Mesenchymal stem cell (in vitro differentiated cells and primary cell): Measurements from ENCODE around the gene S100G.

Experiments used
- DNase-seq: peaks from one replicate; pipeline ENCODE4 v3.0.0-alpha.2; 2013
- H2AFZ ChIP-seq: one replicate; pipeline ENCODE4 v1.6.1; 2013; ENCODE audit warnings: low read depth, mild to moderate bottlenecking, control low read depth, inconsistent platforms, low read length, moderate library complexity
- H2AK5ac ChIP-seq: 2 replicates; pipeline ENCODE4 v1.6.1; 2013; ENCODE audit warnings: low read length, moderate library complexity, mild to moderate bottlenecking, inconsistent platforms; ENCODE audit not compliant: severe bottlenecking
- H2BK120ac ChIP-seq: one replicate; pipeline ENCODE4 v1.6.1; 2013; ENCODE audit warnings: low read depth, mild to moderate bottlenecking, inconsistent platforms, low read length, moderate library complexity
- H2BK12ac ChIP-seq, 2 experiments: one replicate each; pipeline ENCODE4 v1.6.1; 2013; ENCODE audit warnings: inconsistent platforms in 2 of 2, low read length in 2 of 2, mild to moderate bottlenecking in 2 of 2, moderate library complexity in 2 of 2, control low read depth in 1 of 2
- H2BK15ac ChIP-seq: one replicate; pipeline ENCODE4 v1.6.1; 2013; ENCODE audit warnings: mild to moderate bottlenecking, low read depth, inconsistent platforms; ENCODE audit not compliant: poor library complexity, severe bottlenecking
- H2BK5ac ChIP-seq: 2 replicates; pipeline ENCODE4 v1.6.1; 2013; ENCODE audit warnings: low read depth, mild to moderate bottlenecking, low read length, control low read depth, inconsistent platforms; ENCODE audit not compliant: poor library complexity, severe bottlenecking
- H3K14ac ChIP-seq, 2 experiments: one replicate each; pipeline ENCODE4 v1.6.1; 2013; ENCODE audit warnings: inconsistent platforms in 2 of 2, low read length in 2 of 2, control low read depth in 1 of 2, mild to moderate bottlenecking in 1 of 2, moderate library complexity in 1 of 2
- H3K18ac ChIP-seq, 2 experiments: one replicate each; pipeline ENCODE4 v1.6.1; 2013; ENCODE audit warnings: inconsistent platforms in 2 of 2, low read length in 2 of 2, control low read depth in 1 of 2, low read depth in 1 of 2, mild to moderate bottlenecking in 1 of 2
- H3K23ac ChIP-seq, 2 experiments: one replicate each; pipeline ENCODE4 v1.6.1; 2013; ENCODE audit warnings: inconsistent platforms in 2 of 2, low read length in 2 of 2, mild to moderate bottlenecking in 2 of 2, moderate library complexity in 2 of 2, control low read depth in 1 of 2
- H3K27ac ChIP-seq: 2 replicates; pipeline ENCODE4 v1.5.1; 2013; ENCODE audit warnings: mild to moderate bottlenecking, moderate library complexity, low read length, control low read depth, inconsistent platforms; ENCODE audit not compliant: poor library complexity, severe bottlenecking
- H3K27me3 ChIP-seq, 2 experiments: 2 replicates each; pipeline versions ENCODE4 v1.6.1 to v1.7.0; 2013; ENCODE audit warnings: low read length in 2 of 2, mild to moderate bottlenecking in 2 of 2, moderate library complexity in 2 of 2, control low read depth in 1 of 2, inconsistent platforms in 1 of 2; ENCODE audit not compliant: control insufficient read depth in 1 of 2, insufficient read depth in 1 of 2
- H3K36me3 ChIP-seq, 2 experiments: 2 replicates each; pipeline versions ENCODE4 v1.6.1 to v1.7.0; 2013; ENCODE audit warnings: low read length in 2 of 2, control low read depth in 1 of 2, inconsistent platforms in 1 of 2, low read depth in 1 of 2, mild to moderate bottlenecking in 1 of 2; ENCODE audit not compliant: insufficient read depth in 2 of 2, control insufficient read depth in 1 of 2
- H3K4ac ChIP-seq, 2 experiments: one replicate each; pipeline ENCODE4 v1.6.1; 2013; ENCODE audit warnings: inconsistent platforms in 2 of 2, low read length in 2 of 2, mild to moderate bottlenecking in 2 of 2, moderate library complexity in 2 of 2, control low read depth in 1 of 2, low read depth in 1 of 2
- H3K4me1 ChIP-seq: 2 replicates; pipeline ENCODE4 v1.6.1; 2013; ENCODE audit warnings: low read depth, low read length, control low read depth; ENCODE audit not compliant: control insufficient read depth, insufficient read depth
- H3K4me2 ChIP-seq: 2 replicates; pipeline ENCODE4 v1.6.1; 2013; ENCODE audit warnings: low read length, mild to moderate bottlenecking, inconsistent platforms; ENCODE audit not compliant: poor library complexity, severe bottlenecking
- H3K4me3 ChIP-seq, 2 experiments: 2 replicates each; pipeline versions ENCODE4 v1.5.1 to v1.7.0; 2013; ENCODE audit warnings: low read length in 2 of 2, mild to moderate bottlenecking in 2 of 2, control low read depth in 1 of 2, low read depth in 1 of 2; ENCODE audit not compliant: insufficient read depth in 1 of 2
- H3K79me1 ChIP-seq: replicated peaks from 2 replicates; pipeline ENCODE4 v1.6.1; 2013; ENCODE audit warnings: mild to moderate bottlenecking, control low read depth, low read length, inconsistent platforms; ENCODE audit not compliant: poor library complexity, severe bottlenecking
- H3K9ac ChIP-seq: 2 replicates; pipeline ENCODE4 v1.7.0; 2013; ENCODE audit warnings: mild to moderate bottlenecking, low read length, moderate library complexity
- H3K9me3 ChIP-seq: 2 replicates; pipeline ENCODE4 v1.7.0; 2013; ENCODE audit warnings: mild to moderate bottlenecking, low read length; ENCODE audit not compliant: control insufficient read depth
- H4K8ac ChIP-seq: one replicate; pipeline ENCODE4 v1.6.1; 2013; ENCODE audit warnings: inconsistent platforms, mild to moderate bottlenecking, low read length, moderate library complexity
- H4K91ac ChIP-seq: one replicate; pipeline ENCODE4 v1.6.1; 2013; ENCODE audit warnings: mild to moderate bottlenecking, low read length, inconsistent platforms
- WGBS: methylation state at CpG from one replicate; pipeline ENCODE4 v1.1.7; 2013; ENCODE audit warnings: mixed read lengths; 5-methylcytosine and 5-hydroxymethylcytosine counted together

The S100G gene

DNA sequence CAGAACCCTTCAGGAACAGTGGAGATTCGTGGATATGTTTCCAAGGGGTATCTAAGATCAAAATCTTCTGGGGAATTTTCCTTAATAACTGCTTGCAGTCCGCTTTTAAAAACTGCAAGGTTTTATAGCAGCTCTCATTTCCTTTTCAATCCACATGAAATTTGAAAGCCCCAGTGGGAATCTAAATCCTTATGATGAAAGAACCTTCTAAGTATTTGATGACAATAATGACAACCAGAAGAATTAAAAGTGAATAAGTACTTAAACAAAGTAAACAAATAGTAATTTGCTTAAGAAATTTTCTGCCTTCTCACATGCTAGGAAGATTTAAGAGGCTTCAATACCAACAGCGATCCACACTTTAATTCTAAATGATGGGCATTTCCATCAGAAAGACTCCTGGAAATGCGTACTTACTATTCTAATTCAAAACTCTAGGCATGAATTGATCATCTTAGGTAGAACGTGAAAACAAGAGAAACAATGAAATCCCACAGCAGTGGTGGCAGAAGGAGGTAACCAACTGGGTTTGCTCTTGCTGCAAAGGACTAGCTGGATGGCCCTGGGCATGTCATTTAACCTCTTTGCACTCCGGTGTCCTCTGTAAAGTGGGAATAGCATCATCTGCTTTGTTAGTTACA lies 37.6 kb upstream of the S100G start:
- H3K36me3 ChIP-seq, result peaks cover 2 to 4% of the 10 kb centered on the region in 2 experiments
- H3K9ac ChIP-seq, result no peak overlapping the region
- no peak overlapping the region for H3K14ac ChIP-seq
- H3K9me3 ChIP-seq, result no peaks in the 10 kb centered on the region
- no peak overlapping the region for H2BK120ac ChIP-seq
- H3K18ac ChIP-seq, result no peak overlapping the region
- no peak overlapping the region for H2BK12ac ChIP-seq
- no peak overlapping the region for H3K4me3 ChIP-seq
- DNase-seq, result no peak
- H2BK15ac ChIP-seq, result no peak overlapping the region
- WGBS, result 46% methylated on average over 3 of the region's 6 CpGs
- H3K79me1 ChIP-seq, result no peaks in the 10 kb centered on the region
- H3K23ac ChIP-seq, result no peak overlapping the region
- H2AK5ac ChIP-seq, result no peak overlapping the region
- H3K27me3 ChIP-seq, result peaks cover 0 to 3% of the 10 kb centered on the region in 2 experiments
- no peak overlapping the region for H3K4ac ChIP-seq
- no peak overlapping the region for H4K8ac ChIP-seq
- H2BK5ac ChIP-seq, result no peak overlapping the region
- H3K27ac ChIP-seq, result no peak overlapping the region
- H2AFZ ChIP-seq, result no peak overlapping the region
- no peak overlapping the region for H4K91ac ChIP-seq
- no peaks in the 10 kb centered on the region for H3K4me1 ChIP-seq
- H3K4me2 ChIP-seq, result no peak overlapping the region

DNA sequence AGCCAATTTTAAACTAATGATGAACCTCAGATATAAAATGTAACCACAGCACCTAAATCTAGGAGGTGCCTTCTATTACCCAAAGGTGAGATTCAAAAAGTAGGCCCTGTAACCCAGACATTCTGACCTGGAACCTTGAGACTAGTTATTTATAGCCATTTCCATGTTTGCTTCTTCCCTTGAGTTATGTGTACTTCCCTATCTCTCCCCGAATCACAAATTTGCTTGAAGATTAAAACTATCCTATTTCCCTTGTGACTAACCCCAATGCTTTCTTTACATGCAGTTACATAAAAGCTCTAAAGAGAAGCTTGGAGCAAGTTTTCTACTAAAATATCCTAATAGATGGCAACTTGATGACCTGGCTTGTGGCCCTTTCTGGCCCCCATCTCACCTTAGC lies 32.6 kb upstream of the S100G start:
- H2AFZ ChIP-seq, result no peak overlapping the region
- DNase-seq, result no peak
- no peak overlapping the region for H2BK5ac ChIP-seq
- no peak overlapping the region for H3K27ac ChIP-seq
- peaks cover 2% of the 10 kb centered on the region for H3K79me1 ChIP-seq
- peaks cover 0 to 3% of the 10 kb centered on the region in 2 experiments for H3K27me3 ChIP-seq
- H3K4me1 ChIP-seq, result no peaks in the 10 kb centered on the region
- no peak overlapping the region for H3K18ac ChIP-seq
- H3K4me3 ChIP-seq, result no peak overlapping the region
- H2AK5ac ChIP-seq, result no peak overlapping the region
- no peak overlapping the region for H3K4ac ChIP-seq
- peaks cover 5 to 7% of the 10 kb centered on the region in 2 experiments for H3K36me3 ChIP-seq
- no peak overlapping the region for H2BK15ac ChIP-seq
- no peak overlapping the region for H2BK120ac ChIP-seq
- H4K8ac ChIP-seq, result no peak overlapping the region
- H2BK12ac ChIP-seq, result no peak overlapping the region
- H3K4me2 ChIP-seq, result no peak overlapping the region
- 100% methylated on average over 1 of the region's 1 CpG for WGBS
- no peak overlapping the region for H4K91ac ChIP-seq
- no peak overlapping the region for H3K23ac ChIP-seq
- H3K14ac ChIP-seq, result no peak overlapping the region
- H3K9me3 ChIP-seq, result peaks cover 3% of the 10 kb centered on the region
- no peak overlapping the region for H3K9ac ChIP-seq

- Histone ChIP-seq H2AFZ (no peak overlapping the region), H4K8ac (no peak overlapping the region), H3K23ac (no peak overlapping the region), H3K27me3 (peaks cover 0 to under 1% of the 10 kb centered on the region in 2 experiments), H3K9ac (no peak overlapping the region), H2AK5ac (no peak overlapping the region), H3K14ac (no peak overlapping the region), H2BK5ac (no peak overlapping the region), H3K4me2 (no peak overlapping the region), H3K18ac (no peak overlapping the region), H3K4me3 (no peak overlapping the region), H2BK120ac (no peak overlapping the region), H3K4ac (no peak overlapping the region), H2BK12ac (no peak overlapping the region), H3K79me1 (peaks cover 2% of the 10 kb centered on the region), H3K9me3 (peaks cover 3% of the 10 kb centered on the region), H2BK15ac (no peak overlapping the region), H3K36me3 (peaks cover 5 to 7% of the 10 kb centered on the region in 2 experiments), H3K4me1 (no peaks in the 10 kb centered on the region), H3K27ac (no peak overlapping the region), H4K91ac (no peak overlapping the region)
- no CpG with 5 or more reads among the region's 1 CpG for WGBS
- DNase-seq, result no peak
Measured at GRCh38 chrX:16618422-16618821, 31.5 kb upstream of the S100G start.

GRCh38 chrX:16619024-16619423 lies 30.9 kb upstream of the S100G start:
- Histone ChIP-seq H3K79me1 (peaks cover 2% of the 10 kb centered on the region), H3K4me1 (no peaks in the 10 kb centered on the region), H2AK5ac (no peak overlapping the region), H3K4ac (no peak overlapping the region), H2BK12ac (no peak overlapping the region), H2BK15ac (no peak overlapping the region), H3K27ac (no peak overlapping the region), H4K8ac (no peak overlapping the region), H3K36me3 (peaks cover 4 to 5% of the 10 kb centered on the region in 2 experiments), H3K4me3 (no peak overlapping the region), H3K23ac (no peak overlapping the region), H4K91ac (no peak overlapping the region), H3K14ac (no peak overlapping the region), H3K9ac (no peak overlapping the region), H3K4me2 (no peak overlapping the region), H3K9me3 (peaks cover 3% of the 10 kb centered on the region), H3K27me3 (no peaks in the 10 kb centered on the region), H2AFZ (no peak overlapping the region), H3K18ac (no peak overlapping the region), H2BK5ac (no peak overlapping the region), H2BK120ac (no peak overlapping the region)
- DNase-seq, result no peak
- 100% methylated on average over 2 of the region's 2 CpGs for WGBS
